Testis (tissue), 2 donors: ENCODE results near the gene TGFA.

Experiments
- POLR2A ChIP-seq: fragments of 450-650 bp; IDR thresholded peaks from one replicate; pipeline ENCODE4 v1.6.1; 2017; ENCODE audit warnings: antibody characterized with exemption, mild to moderate bottlenecking, moderate library complexity
- TF ChIP-seq, protein P1 (sequence below), 3 experiments: fragments of 450-650 bp in 2 of 3; fragments of 200-600 bp in 1 of 3; sonication (generic) in 1 of 3; IDR thresholded peaks; one replicate each; pipeline ENCODE4 v1.5.1; 2016 to 2019; ENCODE audit warnings: antibody characterized with exemption in 3 of 3, mild to moderate bottlenecking in 2 of 3, moderate library complexity in 1 of 3

DNA sequence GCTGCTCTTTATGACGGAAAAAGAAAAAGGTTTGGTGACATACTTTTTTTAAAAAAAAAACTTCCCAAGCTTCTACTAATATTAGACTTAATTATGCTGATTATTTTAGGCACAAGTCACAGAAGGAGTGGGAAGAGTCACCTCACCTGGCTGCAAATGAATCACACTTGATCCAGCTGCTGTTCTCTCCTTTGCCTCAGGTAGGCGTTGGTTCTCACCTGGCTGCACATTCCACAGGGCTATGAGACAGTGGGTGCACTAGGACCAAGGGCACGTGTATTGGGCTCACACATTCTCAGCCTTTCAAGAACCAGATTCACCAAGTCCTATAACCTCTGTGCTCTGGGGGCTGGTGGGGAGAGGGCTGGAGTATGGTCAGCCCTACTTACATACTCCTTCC, 93.3 kb downstream of the TGFA start:
- TF ChIP-seq, protein P1, sequence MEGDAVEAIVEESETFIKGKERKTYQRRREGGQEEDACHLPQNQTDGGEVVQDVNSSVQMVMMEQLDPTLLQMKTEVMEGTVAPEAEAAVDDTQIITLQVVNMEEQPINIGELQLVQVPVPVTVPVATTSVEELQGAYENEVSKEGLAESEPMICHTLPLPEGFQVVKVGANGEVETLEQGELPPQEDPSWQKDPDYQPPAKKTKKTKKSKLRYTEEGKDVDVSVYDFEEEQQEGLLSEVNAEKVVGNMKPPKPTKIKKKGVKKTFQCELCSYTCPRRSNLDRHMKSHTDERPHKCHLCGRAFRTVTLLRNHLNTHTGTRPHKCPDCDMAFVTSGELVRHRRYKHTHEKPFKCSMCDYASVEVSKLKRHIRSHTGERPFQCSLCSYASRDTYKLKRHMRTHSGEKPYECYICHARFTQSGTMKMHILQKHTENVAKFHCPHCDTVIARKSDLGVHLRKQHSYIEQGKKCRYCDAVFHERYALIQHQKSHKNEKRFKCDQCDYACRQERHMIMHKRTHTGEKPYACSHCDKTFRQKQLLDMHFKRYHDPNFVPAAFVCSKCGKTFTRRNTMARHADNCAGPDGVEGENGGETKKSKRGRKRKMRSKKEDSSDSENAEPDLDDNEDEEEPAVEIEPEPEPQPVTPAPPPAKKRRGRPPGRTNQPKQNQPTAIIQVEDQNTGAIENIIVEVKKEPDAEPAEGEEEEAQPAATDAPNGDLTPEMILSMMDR (IDR thresholded peaks at IDR 0.05), result no peak
- TF ChIP-seq POLR2A, result no peak
